Left lung (tissue), 10 donors: ENCODE results near the gene TAOK3. TPM values are rescaled to one million over a fixed set of nuclear protein-coding genes. Genes with fewer than 3 reads are reported as not detected.
A peak's percentile ranks its signal among the peaks of the same experiment; 100 is the strongest.
"Not testable (repeated sequence)": the region's sequence is repeated elsewhere in the genome, so short reads cannot be mapped to it uniquely, and the experiment has no call there.

Source experiments
- ATAC-seq: fragments of 200-7000 bp; cut with Tn5 transposase; one replicate; pipeline ENCODE4 v1.9.1; 2020; ENCODE audit warnings: moderate library complexity
- DNase-seq, 4 donors: peaks; one replicate each; pipeline ENCODE4 v3.0.0-alpha.2; 2013 to 2020
- H3K27ac ChIP-seq, 2 donors: fragments of 200-600 bp; sonication (generic) in 1 of 2; one replicate each; pipeline versions ENCODE4 v1.5.0 to v1.8.0; 2020 to 2021
- H3K27me3 ChIP-seq, 2 donors: fragments of 200-600 bp; sonication (generic) in 1 of 2; one replicate each; pipeline versions ENCODE4 v1.5.0 to v1.8.0; 2020 to 2021
- H3K36me3 ChIP-seq, 2 donors: fragments of 200-600 bp; sonication (generic) in 1 of 2; one replicate each; pipeline versions ENCODE4 v1.5.0 to v1.8.0; 2020 to 2021
- H3K4me1 ChIP-seq, 2 donors: fragments of 200-600 bp; one replicate each; pipeline ENCODE4 v1.8.0; 2021
- H3K4me3 ChIP-seq, 2 donors: fragments of 200-600 bp; sonication (generic) in 1 of 2; one replicate each; pipeline versions ENCODE4 v1.5.0 to v1.8.0; 2020 to 2021; ENCODE audit warnings: mild to moderate bottlenecking in 1 of 2
- H3K9me3 ChIP-seq, 2 donors: fragments of 200-600 bp; sonication (generic) in 1 of 2; one replicate each; pipeline versions ENCODE4 v1.5.0 to v1.8.0; 2020 to 2021
- CTCF ChIP-seq, 2 donors: fragments of 200-600 bp; sonication (generic) in 1 of 2; IDR thresholded peaks; one replicate each; pipeline versions ENCODE4 v1.5.0 to v1.8.0; 2021; ENCODE audit warnings: antibody characterized with exemption in 2 of 2
- intact Hi-C, 2 donors: fragments of 100-400 bp; cut with DNase I; formaldehyde crosslinking; loops; one replicate each; pipeline versions ENCODE4 v1.11.2 to v1.14.2; 2022
- polyA plus RNA-seq, 6 donors: library from polyadenylated mRNA; unstranded; fragments of 120-200 nt; gene quantifications; one replicate each; pipeline ENCODE4 v1.2.1, GENCODE V29; 2013; ENCODE audit not compliant: insufficient read length in 6 of 6
- total RNA-seq, 2 donors: library from RNA; stranded (reverse); fragmentation: NEBNext Ultra II Directional; extraction: Animal tissue kit (Norgen Biotek cat#: 25700); gene quantifications; one replicate each; pipeline ENCODE4 v1.2.1, GENCODE V29; 2021
- donor health status: DM: no; HTN: yes; CAD: no.
- donor health status: DM: no; HTN: no; CAD: no.

Gene TAOK3
- total and polyA plus RNA-seq, 8 donors, result 39.5 to 61.8 (median 52.1) TPM

GRCh38 chr12:118315821-118316220, 56.9 kb downstream of the TAOK3 start:
- H3K36me3 ChIP-seq, result no peaks in the 10 kb centered on the region
- ATAC-seq (no peak), DNase-seq (no peak)
- H3K27me3 ChIP-seq, result no peaks in the 10 kb centered on the region
- TF ChIP-seq CTCF (IDR thresholded peaks at IDR 0.05), result no peak
- H3K27ac ChIP-seq, result no peak overlapping the region
- no peaks in the 10 kb centered on the region for H3K9me3 ChIP-seq
- intact Hi-C loops, result no loop called here
- no peak overlapping the region for H3K4me3 ChIP-seq
- H3K4me1 ChIP-seq, result peaks cover 4 to 31% of the 10 kb centered on the region in 2 donors

DNA sequence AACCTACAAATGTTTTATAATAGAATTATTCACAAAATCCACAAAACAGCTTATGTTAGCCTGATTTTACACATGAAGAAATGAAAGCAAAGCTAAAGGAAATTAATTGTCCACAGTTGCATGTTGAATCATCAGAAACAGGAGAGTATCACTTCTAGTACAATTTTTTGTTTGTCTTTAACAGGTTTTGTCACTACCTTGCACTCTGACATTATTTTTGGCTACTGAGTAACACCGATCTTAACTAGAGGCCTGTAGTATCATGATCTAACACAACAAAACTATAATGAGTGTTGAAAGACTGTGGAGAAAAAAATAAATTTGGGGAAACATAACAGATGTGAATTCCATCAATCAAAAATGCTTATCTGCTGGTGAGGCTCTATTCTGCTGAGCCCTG, 60.1 kb downstream of the TAOK3 start:
- H3K27ac ChIP-seq, result no peak overlapping the region
- DNase-seq, result no peak

GRCh38 chr12:118311666-118312065, 61.0 kb downstream of the TAOK3 start:
- H3K36me3 ChIP-seq, result no peaks in the 10 kb centered on the region
- no peak overlapping the region for H3K27ac ChIP-seq
- DNase-seq (no peak), ATAC-seq (no peak)
- H3K27me3 ChIP-seq, result no peaks in the 10 kb centered on the region
- intact Hi-C loops, result no loop called here
- peaks cover 4 to 50% of the 10 kb centered on the region in 2 donors for H3K4me1 ChIP-seq
- no peak for TF ChIP-seq CTCF (IDR thresholded peaks at IDR 0.05)
- H3K4me3 ChIP-seq, result no peak overlapping the region
- H3K9me3 ChIP-seq, result no peaks in the 10 kb centered on the region

More for the DNA sequence above, 60.1 kb downstream of the TAOK3 start:
- intact Hi-C loops, result no loop called here
- TF ChIP-seq CTCF (IDR thresholded peaks at IDR 0.05), result no peak
- H3K4me1 ChIP-seq, result peaks cover 4 to 41% of the 10 kb centered on the region in 2 donors
- H3K36me3 ChIP-seq, result no peaks in the 10 kb centered on the region
- H3K27me3 ChIP-seq, result no peaks in the 10 kb centered on the region
- no peak overlapping the region for H3K4me3 ChIP-seq
- peak; percentile 40 for ATAC-seq
- no peaks in the 10 kb centered on the region for H3K9me3 ChIP-seq

DNA sequence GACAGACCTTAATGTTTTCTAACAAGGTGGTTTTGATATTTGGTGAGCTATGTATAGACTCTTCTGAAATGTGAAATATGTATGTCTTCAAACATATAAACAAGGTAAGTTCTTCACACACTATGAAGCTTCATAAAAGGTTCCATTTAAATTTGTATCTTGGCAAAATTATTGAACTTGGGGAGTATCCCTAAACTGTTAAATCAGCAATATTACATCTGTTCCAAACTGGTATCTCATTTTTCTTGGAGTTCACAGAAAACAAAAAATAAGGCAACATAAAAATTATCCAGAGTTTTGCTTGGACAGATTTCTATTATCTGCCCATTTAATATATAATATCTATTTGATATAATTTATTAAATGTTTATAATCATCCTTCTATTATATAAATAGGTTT, 62.4 kb downstream of the TAOK3 start:
- Histone ChIP-seq H3K27ac (no peak overlapping the region), H3K4me1 (peaks cover 4 to 52% of the 10 kb centered on the region in 2 donors), H3K36me3 (no peaks in the 10 kb centered on the region), H3K9me3 (no peaks in the 10 kb centered on the region), H3K27me3 (no peaks in the 10 kb centered on the region), H3K4me3 (no peak overlapping the region)
- intact Hi-C loops, result no loop called here
- TF ChIP-seq CTCF (IDR thresholded peaks at IDR 0.05), result no peak
- ATAC-seq, result no peak
- DNase-seq, result no peak

- intact Hi-C loops, H3K36me3 ChIP-seq, H3K4me3 ChIP-seq, ATAC-seq, H3K9me3 ChIP-seq, H3K27me3 ChIP-seq, DNase-seq: not testable (repeated sequence)
- Histone ChIP-seq H3K4me1 (peaks cover 4 to 40% of the 10 kb centered on the region in 2 donors), H3K27ac (peak overlapping the region; percentile 46 to 62)
Observed at GRCh38 chr12:118308006-118308405, 64.7 kb downstream of the TAOK3 start.
